Panc1 (cell line): Measurements from ENCODE around the gene LHX2. TPM values are rescaled to one million over a fixed set of nuclear protein-coding genes. Genes with fewer than 3 reads are reported as not detected.

Experiments
- ATAC-seq: fragments of 200-7000 bp; cut with Tn5 transposase; 2 replicates; pipeline ENCODE4 v1.9.1; 2020; ENCODE audit warnings: mild to moderate bottlenecking, moderate library complexity
- BruUV-seq: library from RNA; stranded (reverse); fragments of 400-500 nt; replicated peaks from 2 replicates; lab custom pipeline; 2021; lab: Mats Ljungman, UMichigan
- CTCF ChIA-PET: fragments of 300-600 bp; sonication (Branson Sonifier 250); formaldehyde crosslinking; loops from one replicate; lab custom pipeline; 2022; ENCODE audit warnings: antibody characterized with exemption; lab: Charles Lee
- POLR2A ChIA-PET: fragments of 300-600 bp; sonication (Branson Sonifier 250); formaldehyde crosslinking; loops from one replicate; lab custom pipeline; 2022; ENCODE audit warnings: antibody characterized with exemption; lab: Charles Lee
- DNase-seq: peaks from one replicate; pipeline ENCODE4 v3.0.0-alpha.2; 2010; ENCODE audit warnings: low read depth, low spot score
- H3K27ac ChIP-seq: 2 replicates; pipeline ENCODE4 v1.5.1; 2011; ENCODE audit warnings: mild to moderate bottlenecking, low read length, inconsistent platforms
- H3K27me3 ChIP-seq: fragments of 200-500 bp; sonication (Bioruptor generic); 2 replicates; pipeline ENCODE4 v1.6.0; 2014; ENCODE audit warnings: low read length, inconsistent platforms; ENCODE audit not compliant: control insufficient read depth, insufficient read depth
- H3K36me3 ChIP-seq: fragments of 200-500 bp; sonication (Bioruptor generic); 2 replicates; pipeline ENCODE4 v1.5.1; 2014; ENCODE audit warnings: inconsistent platforms, mild to moderate bottlenecking, low read length, moderate library complexity; ENCODE audit not compliant: control insufficient read depth, insufficient read depth
- H3K4me1 ChIP-seq: 2 replicates; pipeline ENCODE4 v1.5.1; 2011; ENCODE audit warnings: inconsistent platforms, mild to moderate bottlenecking, low read length, moderate library complexity; ENCODE audit not compliant: control insufficient read depth, insufficient read depth
- H3K4me3 ChIP-seq, 2 experiments: 2 replicates each; pipeline ENCODE4 v1.5.1; 2011 to 2012; ENCODE audit warnings: low read depth in 2 of 2, low read length in 2 of 2, mild to moderate bottlenecking in 2 of 2, inconsistent platforms in 1 of 2, moderate library complexity in 1 of 2
- H3K9me3 ChIP-seq: fragments of 200-500 bp; sonication (Bioruptor generic); 2 replicates; pipeline ENCODE4 v1.5.1; 2014; ENCODE audit warnings: low read depth, mild to moderate bottlenecking, inconsistent platforms, low read length, moderate library complexity; ENCODE audit not compliant: control insufficient read depth, insufficient read depth
- CTCF ChIP-seq: fragments of 450-650 bp; IDR thresholded peaks from 2 replicates; pipeline ENCODE4 v1.5.1; 2017; ENCODE audit warnings: mild to moderate bottlenecking
- POLR2AphosphoS5 ChIP-seq: IDR thresholded peaks from 2 replicates; pipeline ENCODE4 v1.6.1; 2012; ENCODE audit warnings: mild to moderate bottlenecking, low read depth, low read length, moderate library complexity
- REST ChIP-seq, 2 experiments: IDR thresholded peaks; 2 replicates each; pipeline ENCODE4 v1.6.1; 2011 to 2012; ENCODE audit warnings: low read depth in 2 of 2, control low read depth in 1 of 2, low read length in 1 of 2, mild to moderate bottlenecking in 1 of 2, moderate library complexity in 1 of 2; ENCODE audit not compliant: insufficient read depth in 1 of 2
- SIN3A ChIP-seq: IDR thresholded peaks from 2 replicates; pipeline ENCODE4 v1.6.1; 2012; ENCODE audit warnings: low read depth, mild to moderate bottlenecking, low read length, moderate library complexity, borderline replicate concordance; ENCODE audit not compliant: insufficient read depth
- TCF7L2 ChIP-seq: IDR thresholded peaks from 2 replicates; pipeline ENCODE4 v1.6.1; 2011; ENCODE audit warnings: mild to moderate bottlenecking, low read depth, low read length, inconsistent platforms
- in situ Hi-C: cut with HindIII; loops from 2 replicates; pipeline ENCODE4 v1.10.0; 2016; ENCODE audit warnings: low sequenced_read_pairs, low pct_unique_long_range_greater_than_20kb
- intact Hi-C: fragments of 100-400 bp; cut with micrococcal nuclease; formaldehyde crosslinking; loops from one replicate; pipeline ENCODE4 v1.10.0; 2022; ENCODE audit not compliant: unreplicated experiment
- total RNA-seq: library from RNA; stranded (reverse); gene quantifications from one replicate; pipeline ENCODE4 v1.2.1, GENCODE V29; 2021; ENCODE audit not compliant: unreplicated experiment

Gene LHX2
- total RNA-seq, 1 experiment from 2014 or later = 0.36 TPM

GRCh38 chr9:124000161-124000783, 11.3 kb upstream of the LHX2 start:
- no peak for DNase-seq
- intact Hi-C loops (no loop called here), in situ Hi-C loops (no loop called here)
- TF ChIP-seq TCF7L2 (no peak), SIN3A (no peak), REST (IDR thresholded peaks at IDR 0.05; ENCODE audit: insufficient read depth in 1 of 2, low read depth in 2 of 2, low read length in 1 of 2) (no peak), POLR2AphosphoS5 (no peak), CTCF (no peak)
- peak; percentile 68 for ATAC-seq
- Histone ChIP-seq H3K27ac (no peak overlapping the region), H3K9me3 (no peaks in the 10 kb centered on the region), H3K4me1 (no peaks in the 10 kb centered on the region), H3K4me3 (peak overlapping the region in 1 of 2 experiments; percentile 22; a peak in 1 of 4 replicates), H3K36me3 (no peaks in the 10 kb centered on the region), H3K27me3 (peaks cover 34% of the 10 kb centered on the region)
- CTCF ChIA-PET = no interaction called here
- BruUV-seq = no TSS peak
- POLR2A ChIA-PET = no interaction called here

GRCh38 chr9:124000784-124001457, 10.6 kb upstream of the LHX2 start:
- intact Hi-C loops (no loop called here), in situ Hi-C loops (no loop called here)
- no peak overlapping the region for H3K27ac ChIP-seq
- no TSS peak for BruUV-seq
- DNase-seq (no peak), ATAC-seq (no peak)
- H3K4me3 ChIP-seq = no peak overlapping the region
- H3K27me3 ChIP-seq = peaks cover 34% of the 10 kb centered on the region
- no peaks in the 10 kb centered on the region for H3K9me3 ChIP-seq
- ChIA-PET POLR2A (interaction anchor here (0.7 kb wide), 1 partner anchor 130 kb away, joined by 4 read pairs; no protein-coding TSS in a partner anchor), CTCF (no interaction called here)
- H3K4me1 ChIP-seq = no peaks in the 10 kb centered on the region
- no peak for TF ChIP-seq CTCF
- H3K36me3 ChIP-seq = no peaks in the 10 kb centered on the region
